DOHH2 (cell line): ENCODE measurements around the gene HOXA5.

Experiments
- EZH2phosphoT487 ChIP-seq: fragments of 200-600 bp; sonication (generic); IDR thresholded peaks from 2 replicates; pipeline ENCODE4 v1.6.1; 2017; ENCODE audit warnings: borderline replicate concordance, mild to moderate bottlenecking, antibody characterized with exemption, low read length, moderate library complexity, mixed read lengths
- TF ChIP-seq, protein P1 (sequence below): fragments of 200-600 bp; sonication (generic); IDR thresholded peaks from one replicate; pipeline ENCODE4 v1.5.1; 2014; ENCODE audit warnings: antibody characterized with exemption, mild to moderate bottlenecking, low read depth, low read length; ENCODE audit not compliant: poor library complexity, severe bottlenecking

DNA sequence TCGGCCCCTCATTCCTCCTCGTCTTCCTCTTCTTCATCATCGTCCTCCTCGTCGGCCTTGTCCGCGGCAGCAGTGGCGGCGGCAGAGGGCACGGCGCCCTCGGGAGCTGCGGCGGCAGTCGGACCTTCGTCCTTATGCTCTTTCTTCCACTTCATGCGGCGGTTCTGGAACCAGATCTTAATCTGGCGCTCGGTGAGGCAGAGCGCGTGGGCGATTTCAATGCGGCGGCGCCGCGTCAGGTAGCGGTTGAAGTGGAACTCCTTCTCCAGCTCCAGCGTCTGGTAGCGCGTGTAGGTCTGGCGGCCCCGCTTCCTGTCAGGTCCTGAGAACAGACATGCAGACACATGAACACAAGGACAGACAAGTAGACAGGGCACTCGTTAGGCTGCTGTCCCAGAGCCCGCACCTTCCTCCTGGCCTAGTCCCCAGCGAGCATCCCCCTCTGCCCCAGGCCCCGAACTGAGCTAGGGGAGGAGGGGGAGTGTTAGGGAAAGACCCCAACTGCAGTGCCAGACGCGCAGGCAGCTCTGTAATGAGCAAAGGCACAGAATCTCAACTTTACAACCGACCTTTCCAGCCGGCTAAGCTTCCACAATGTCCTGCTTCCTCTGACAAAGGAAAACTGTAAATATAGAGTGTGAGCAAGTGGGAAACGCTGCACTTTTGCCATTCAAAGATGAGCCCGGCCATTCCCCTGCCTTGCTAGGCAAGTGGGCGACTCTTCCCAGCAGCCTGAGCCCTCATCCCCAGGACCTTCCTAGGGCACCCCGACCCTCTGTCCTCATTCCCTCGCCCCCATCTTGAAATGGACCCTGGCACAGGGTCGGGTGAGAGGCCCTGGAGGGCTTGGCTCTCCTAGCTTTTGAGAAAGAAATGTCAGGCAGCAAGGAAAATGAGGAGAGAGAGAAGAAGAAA, 11.7 kb upstream of the HOXA5 start:
- TF ChIP-seq, protein P1, sequence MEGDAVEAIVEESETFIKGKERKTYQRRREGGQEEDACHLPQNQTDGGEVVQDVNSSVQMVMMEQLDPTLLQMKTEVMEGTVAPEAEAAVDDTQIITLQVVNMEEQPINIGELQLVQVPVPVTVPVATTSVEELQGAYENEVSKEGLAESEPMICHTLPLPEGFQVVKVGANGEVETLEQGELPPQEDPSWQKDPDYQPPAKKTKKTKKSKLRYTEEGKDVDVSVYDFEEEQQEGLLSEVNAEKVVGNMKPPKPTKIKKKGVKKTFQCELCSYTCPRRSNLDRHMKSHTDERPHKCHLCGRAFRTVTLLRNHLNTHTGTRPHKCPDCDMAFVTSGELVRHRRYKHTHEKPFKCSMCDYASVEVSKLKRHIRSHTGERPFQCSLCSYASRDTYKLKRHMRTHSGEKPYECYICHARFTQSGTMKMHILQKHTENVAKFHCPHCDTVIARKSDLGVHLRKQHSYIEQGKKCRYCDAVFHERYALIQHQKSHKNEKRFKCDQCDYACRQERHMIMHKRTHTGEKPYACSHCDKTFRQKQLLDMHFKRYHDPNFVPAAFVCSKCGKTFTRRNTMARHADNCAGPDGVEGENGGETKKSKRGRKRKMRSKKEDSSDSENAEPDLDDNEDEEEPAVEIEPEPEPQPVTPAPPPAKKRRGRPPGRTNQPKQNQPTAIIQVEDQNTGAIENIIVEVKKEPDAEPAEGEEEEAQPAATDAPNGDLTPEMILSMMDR = no peak
- no peak; the same call in 1 of the 2 replicates for TF ChIP-seq EZH2phosphoT487
